ENCODE results near the gene GSDME. TPM values are rescaled to one million over a fixed set of nuclear protein-coding genes. Genes with fewer than 3 reads are reported as not detected.

The GSDME gene
- total RNA-seq, 1 experiment from 2014 or later = 46.1 TPM

DNA sequence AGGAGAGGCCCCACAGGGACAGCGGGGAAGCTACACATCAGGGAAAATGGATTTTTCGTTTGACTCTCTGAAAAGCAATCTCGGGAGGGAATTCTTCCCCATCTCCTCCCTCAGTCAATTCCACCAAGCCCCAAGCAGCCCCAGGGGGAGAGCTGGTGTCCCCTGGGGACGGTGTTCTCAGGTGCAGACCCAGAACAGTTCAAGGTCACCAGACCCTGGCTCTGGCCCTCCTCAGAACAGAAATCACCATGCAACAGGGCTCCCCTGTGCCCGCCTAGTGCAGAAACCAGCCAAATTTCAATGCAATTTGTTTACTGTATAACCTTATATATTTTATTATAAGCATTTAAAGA is 34.1 kb downstream of the GSDME start:
- no peaks in the 10 kb centered on the region for H3K9me3 Mint-ChIP-seq (ENCODE audit: unreplicated experiment)

DNA sequence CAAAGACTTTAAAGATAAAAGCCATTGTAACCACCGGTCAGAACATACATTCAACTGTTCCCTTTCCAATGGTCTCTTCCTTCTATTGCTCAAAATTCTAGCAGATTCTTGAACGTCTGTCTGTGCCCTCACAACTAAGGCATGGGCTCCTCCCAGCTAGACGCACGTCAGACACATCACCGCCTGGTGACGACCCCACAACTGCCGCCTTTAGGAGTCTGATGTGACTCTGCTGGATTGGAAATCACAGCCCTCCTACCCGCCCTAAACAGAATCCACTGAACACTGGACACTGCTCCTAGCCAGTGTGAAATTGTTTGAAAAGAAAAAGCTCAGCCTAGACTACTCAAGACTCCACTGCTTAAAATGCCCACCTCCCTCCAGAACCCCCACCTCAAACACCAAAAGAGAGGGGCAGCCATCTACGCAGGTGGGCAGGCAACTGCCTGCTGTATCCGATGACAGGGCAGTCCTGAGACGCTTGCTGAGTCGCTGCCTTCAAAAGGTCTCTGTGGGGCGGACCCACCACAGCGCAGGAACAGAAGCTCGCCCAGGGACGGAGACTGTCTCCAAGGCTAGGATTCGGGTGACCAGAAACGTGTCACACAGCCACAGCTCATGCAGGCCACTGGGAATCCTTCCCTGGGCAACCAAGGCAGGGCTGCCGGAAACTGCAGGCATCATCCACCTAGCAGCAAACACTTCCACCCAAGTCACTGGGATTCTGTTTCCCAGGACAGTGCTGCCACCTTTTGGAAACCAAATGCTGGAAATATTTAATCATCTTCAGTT is 34.7 kb downstream of the GSDME start:
- no TSS peak for BruUV-seq (replicated peaks)
- intact Hi-C loops (cut with micrococcal nuclease) = loop anchor here (1.0 to 5.0 kb wide), 3 partner anchors 146 to 1152 kb away; no protein-coding TSS in a partner anchor
- TF ChIP-seq CTCF (IDR thresholded peaks at IDR 0.05; ENCODE audit: unreplicated experiment) = no peak
- ChIA-PET CTCF (interaction anchor here (0.5 to 4.2 kb wide), 34 partner anchors 8 to 1221 kb away, joined by 3 to 23 read pairs (median 4); no protein-coding TSS in a partner anchor), POLR2A (interaction anchor here (0.5 to 2.4 kb wide), 14 partner anchors 10 to 149 kb away, joined by 3 to 16 read pairs (median 4); partner anchors contain the start of genes GSDME and PALS2)
- H3K9me3 Mint-ChIP-seq (ENCODE audit: unreplicated experiment) = no peaks in the 10 kb centered on the region
- peak overlapping the region; percentile 10 for H3K27ac Mint-ChIP-seq (ENCODE audit: low read depth, unreplicated experiment)
- H3K36me3 Mint-ChIP-seq (ENCODE audit: insufficient read depth, unreplicated experiment) = peaks cover 6% of the 10 kb centered on the region
- DNase-seq (ENCODE audit: unreplicated experiment) = peak; percentile 44
- H3K4me1 Mint-ChIP-seq (ENCODE audit: insufficient read depth, unreplicated experiment) = peaks cover 30% of the 10 kb centered on the region
- no peak overlapping the region for H3K4me3 Mint-ChIP-seq (ENCODE audit: unreplicated experiment)
- no peaks in the 10 kb centered on the region for H3K27me3 Mint-ChIP-seq (ENCODE audit: insufficient read depth, unreplicated experiment)

More for the DNA sequence above, 34.1 kb downstream of the GSDME start:
- H3K27ac Mint-ChIP-seq (ENCODE audit: low read depth, unreplicated experiment) = no peak overlapping the region
- H3K36me3 Mint-ChIP-seq (ENCODE audit: insufficient read depth, unreplicated experiment) = peaks cover 6% of the 10 kb centered on the region
- DNase-seq (ENCODE audit: unreplicated experiment) = no peak
- TF ChIP-seq CTCF (IDR thresholded peaks at IDR 0.05; ENCODE audit: unreplicated experiment) = no peak
- H3K4me3 Mint-ChIP-seq (ENCODE audit: unreplicated experiment) = no peak overlapping the region
- BruUV-seq (replicated peaks) = no TSS peak
- CTCF ChIA-PET = interaction anchor here (0.5 to 4.2 kb wide), 23 partner anchors 7 to 1221 kb away, joined by 3 to 23 read pairs (median 5); no protein-coding TSS in a partner anchor
- H3K4me1 Mint-ChIP-seq (ENCODE audit: insufficient read depth, unreplicated experiment) = peaks cover 33% of the 10 kb centered on the region
- intact Hi-C loops (cut with micrococcal nuclease) = loop anchor here (1.0 to 5.0 kb wide), 3 partner anchors 147 to 1152 kb away; no protein-coding TSS in a partner anchor
- POLR2A ChIA-PET = interaction anchor here (0.5 to 2.4 kb wide), 7 partner anchors 13 to 222 kb away, joined by 3 to 16 read pairs (median 6); partner anchors contain the start of genes GSDME and PALS2
- no peaks in the 10 kb centered on the region for H3K27me3 Mint-ChIP-seq (ENCODE audit: insufficient read depth, unreplicated experiment)

DNA sequence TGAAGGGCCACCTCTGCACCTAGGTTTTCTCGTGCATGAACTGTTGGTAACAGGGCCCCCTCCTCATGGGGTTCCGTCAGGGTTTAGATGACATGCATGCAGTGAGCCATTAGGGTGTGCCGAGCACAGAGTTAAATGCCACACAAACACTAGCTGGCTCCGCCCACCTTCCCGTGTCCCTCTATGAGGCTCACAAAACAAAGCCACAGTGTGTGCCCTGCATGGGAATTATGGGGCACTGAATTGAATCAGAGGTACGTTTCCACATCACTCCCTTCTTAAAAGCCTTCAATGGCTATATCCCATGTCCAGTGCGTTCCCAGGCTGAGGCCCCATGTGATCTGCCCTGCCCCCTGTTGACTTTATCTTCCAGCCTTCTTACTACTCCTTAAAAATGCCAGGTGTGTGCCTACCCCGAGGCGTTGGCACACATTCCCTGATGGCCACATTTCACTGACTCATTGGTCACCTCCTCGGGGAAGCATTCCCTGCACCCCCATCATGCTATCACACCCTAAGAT is 35.7 kb downstream of the GSDME start:
- no peaks in the 10 kb centered on the region for H3K27me3 Mint-ChIP-seq (ENCODE audit: insufficient read depth, unreplicated experiment)
- H3K9me3 Mint-ChIP-seq (ENCODE audit: unreplicated experiment) = no peaks in the 10 kb centered on the region
- BruUV-seq (replicated peaks) = no TSS peak
- ChIA-PET CTCF (interaction anchor here (0.6 to 4.2 kb wide), 23 partner anchors 8 to 855 kb away, joined by 3 to 23 read pairs (median 3); no protein-coding TSS in a partner anchor), POLR2A (interaction anchor here (0.8 to 2.4 kb wide), 14 partner anchors 11 to 258 kb away, joined by 3 to 16 read pairs (median 4); partner anchors contain the start of genes GSDME and PALS2)
- peak; percentile 82 for DNase-seq (ENCODE audit: unreplicated experiment)
- TF ChIP-seq CTCF (IDR thresholded peaks at IDR 0.05; ENCODE audit: unreplicated experiment) = no peak
- H3K27ac Mint-ChIP-seq (ENCODE audit: low read depth, unreplicated experiment) = peak overlapping the region; percentile 10
- peaks cover 6% of the 10 kb centered on the region for H3K36me3 Mint-ChIP-seq (ENCODE audit: insufficient read depth, unreplicated experiment)
- H3K4me1 Mint-ChIP-seq (ENCODE audit: insufficient read depth, unreplicated experiment) = peaks cover 21% of the 10 kb centered on the region
- intact Hi-C loops (cut with micrococcal nuclease) = loop anchor here (2.0 to 5.0 kb wide), 2 partner anchors 371 to 1151 kb away; no protein-coding TSS in a partner anchor
- H3K4me3 Mint-ChIP-seq (ENCODE audit: unreplicated experiment) = peak overlapping the region; percentile 42

DNA sequence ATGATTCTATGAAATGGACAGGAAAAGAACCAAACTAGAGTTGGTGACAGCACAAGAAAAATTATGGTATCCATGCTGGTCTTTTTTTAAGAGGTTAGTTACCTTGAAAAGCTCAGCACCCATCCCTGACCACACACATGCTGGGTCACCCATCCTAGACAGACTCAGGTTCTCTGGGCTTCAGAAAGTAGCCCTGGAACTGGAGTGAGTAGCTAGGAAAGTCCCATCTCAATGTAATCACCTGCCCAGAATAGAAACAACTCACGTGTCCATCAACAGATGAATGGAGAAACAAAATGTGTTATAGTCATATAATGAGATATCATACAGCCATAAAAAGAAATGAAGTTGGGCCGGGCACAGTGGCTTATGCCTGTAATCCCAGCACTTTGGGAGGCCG is 37.0 kb downstream of the GSDME start:
- peaks cover 2% of the 10 kb centered on the region for H3K36me3 Mint-ChIP-seq (ENCODE audit: insufficient read depth, unreplicated experiment)
- no peaks in the 10 kb centered on the region for H3K9me3 Mint-ChIP-seq (ENCODE audit: unreplicated experiment)
- CTCF ChIA-PET = interaction anchor here (0.6 to 4.2 kb wide), 7 partner anchors 17 to 433 kb away, joined by 3 to 23 read pairs (median 4); no protein-coding TSS in a partner anchor
- no peak overlapping the region for H3K4me3 Mint-ChIP-seq (ENCODE audit: unreplicated experiment)
- BruUV-seq (replicated peaks) = no TSS peak
- POLR2A ChIA-PET = interaction anchor here (0.7 to 1.4 kb wide), 2 partner anchors 259 to 626 kb away, joined by 3 read pairs; no protein-coding TSS in a partner anchor
- DNase-seq (ENCODE audit: unreplicated experiment) = no peak
- H3K4me1 Mint-ChIP-seq (ENCODE audit: insufficient read depth, unreplicated experiment) = peaks cover 21% of the 10 kb centered on the region
- TF ChIP-seq CTCF (IDR thresholded peaks at IDR 0.05; ENCODE audit: unreplicated experiment) = no peak
- intact Hi-C loops (cut with micrococcal nuclease) = loop anchor here (5.0 kb wide), 1 partner anchor 372 kb away; no protein-coding TSS in a partner anchor
- no peaks in the 10 kb centered on the region for H3K27me3 Mint-ChIP-seq (ENCODE audit: insufficient read depth, unreplicated experiment)
- H3K27ac Mint-ChIP-seq (ENCODE audit: low read depth, unreplicated experiment) = no peak overlapping the region

Measured in MCF 10A (cell line).